Upper lobe of left lung (tissue), 4 donors: ENCODE data around the gene CDR2.

Source experiments
- CTCF ChIP-seq, 6 experiments: fragments of 450-650 bp in 4 of 6; fragments of 200-600 bp in 2 of 6; sonication (generic) in 2 of 6; IDR thresholded peaks; one replicate each; pipeline ENCODE4 v1.5.1; 2016 to 2019; ENCODE audit warnings: antibody characterized with exemption in 6 of 6
- EP300 ChIP-seq, 4 donors: sonication (generic); formaldehyde crosslinking; IDR thresholded peaks; one replicate each; pipeline ENCODE4 v1.5.1; 2017; ENCODE audit warnings: antibody characterized with exemption in 4 of 4, control low read depth in 2 of 4

GRCh38 chr16:22386976-22387375, 12.6 kb upstream of the CDR2 start:
- no peak for TF ChIP-seq CTCF (IDR thresholded peaks at IDR 0.05)
- no peak for TF ChIP-seq EP300 (IDR thresholded peaks at IDR 0.05)
